ENCODE measurements around the gene SART3. TPM values are rescaled to one million over a fixed set of nuclear protein-coding genes. Genes with fewer than 3 reads are reported as not detected.

Gene SART3
- total RNA-seq, 1 experiment from 2014 or later: 89.4 TPM

DNA sequence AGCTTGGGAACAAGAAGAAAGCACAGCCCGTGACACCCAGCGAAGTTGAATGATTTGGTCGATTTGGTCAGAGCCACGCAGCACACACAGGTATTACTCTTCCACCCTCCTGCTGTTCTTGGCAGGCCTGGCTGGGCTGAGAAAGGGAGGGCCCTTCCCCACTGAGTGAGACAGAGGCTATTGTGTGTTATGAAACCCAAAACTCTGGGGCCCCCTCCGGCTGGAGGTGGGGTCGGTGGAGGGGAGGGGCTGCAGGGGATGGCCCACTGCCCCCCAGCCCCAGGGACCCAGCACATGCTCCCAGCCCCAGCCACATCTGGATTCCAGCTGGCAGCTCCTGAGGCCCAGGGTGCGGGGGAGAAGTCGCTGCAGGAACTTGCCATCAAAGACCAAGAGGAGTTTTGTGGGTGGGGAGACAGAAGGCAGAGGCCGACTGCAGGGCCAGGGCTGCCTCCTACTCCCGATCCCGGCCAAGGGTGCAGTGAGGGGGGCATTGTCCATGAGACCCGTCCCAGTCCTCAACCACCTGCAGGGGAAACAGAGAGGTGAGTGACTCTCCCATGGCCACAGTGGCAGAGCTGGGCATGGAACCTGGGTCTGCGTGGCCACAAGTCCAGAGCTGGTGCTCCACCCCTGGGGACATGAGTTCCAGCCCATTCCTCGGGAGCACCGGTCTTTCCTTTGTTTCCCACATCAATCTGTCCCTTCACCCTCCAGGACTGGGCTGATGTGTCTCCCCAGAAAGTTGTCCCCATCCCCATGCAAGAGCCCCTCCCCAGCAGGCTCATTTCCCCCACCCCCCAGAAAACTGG lies 28.3 kb upstream of the SART3 start:
- H3K4ac ChIP-seq (ENCODE audit: low read depth, low read length): no peak overlapping the region
- Mint-ChIP-seq H3K27ac (peak overlapping the region; percentile 53 to 82 (median 79); a peak in 5 of 7 replicates), H3K27me3 (ENCODE audit: low read depth) (no peaks in the 10 kb centered on the region), H3K9me3 (no peaks in the 10 kb centered on the region), H3K4me1 (peaks cover 12 to 27% of the 10 kb centered on the region in 2 experiments), H3K36me3 (ENCODE audit: insufficient read depth in 1 of 3, low read depth in 3 of 3) (no peaks in the 10 kb centered on the region), H3K4me3 (peak overlapping the region in 1 of 2 experiments; percentile 40; a peak in 1 of 5 replicates)
- H2BK120ac ChIP-seq (ENCODE audit: low read depth, low read length, poor library complexity, severe bottlenecking): no peak overlapping the region
- no peak overlapping the region for H4K91ac ChIP-seq (ENCODE audit: insufficient read length, low read depth, low read length)
- no peak overlapping the region for H2BK12ac ChIP-seq (ENCODE audit: insufficient read length, low read depth, low read length)
- no peak overlapping the region for H2BK15ac ChIP-seq (ENCODE audit: low read depth, low read length)
- H2BK20ac ChIP-seq (ENCODE audit: low read depth, low read length, poor library complexity, severe bottlenecking): no peak overlapping the region
- H4K5ac ChIP-seq (ENCODE audit: insufficient read length, low read depth, low read length): no peak overlapping the region
- no peaks in the 10 kb centered on the region for H3K9me3 ChIP-seq (ENCODE audit: control insufficient read depth, low read depth, low read length)
- H3K79me2 ChIP-seq (ENCODE audit: insufficient read depth, low read length): no peaks in the 10 kb centered on the region
- H3K27me3 ChIP-seq (ENCODE audit: insufficient read depth, low read length): no peaks in the 10 kb centered on the region
- H3K23ac ChIP-seq (ENCODE audit: insufficient read length, low read depth, low read length): no peak overlapping the region
- no peak overlapping the region for H3K56ac ChIP-seq (ENCODE audit: insufficient read length, low read depth, low read length)
- H3K4me2 ChIP-seq (ENCODE audit: insufficient read depth, insufficient read length, low read length): no peak overlapping the region
- peak overlapping the region; percentile 67; the same call in 1 of the 2 replicates for H3K14ac ChIP-seq (ENCODE audit: insufficient read depth, low read length)
- TF ChIP-seq, protein P1, sequence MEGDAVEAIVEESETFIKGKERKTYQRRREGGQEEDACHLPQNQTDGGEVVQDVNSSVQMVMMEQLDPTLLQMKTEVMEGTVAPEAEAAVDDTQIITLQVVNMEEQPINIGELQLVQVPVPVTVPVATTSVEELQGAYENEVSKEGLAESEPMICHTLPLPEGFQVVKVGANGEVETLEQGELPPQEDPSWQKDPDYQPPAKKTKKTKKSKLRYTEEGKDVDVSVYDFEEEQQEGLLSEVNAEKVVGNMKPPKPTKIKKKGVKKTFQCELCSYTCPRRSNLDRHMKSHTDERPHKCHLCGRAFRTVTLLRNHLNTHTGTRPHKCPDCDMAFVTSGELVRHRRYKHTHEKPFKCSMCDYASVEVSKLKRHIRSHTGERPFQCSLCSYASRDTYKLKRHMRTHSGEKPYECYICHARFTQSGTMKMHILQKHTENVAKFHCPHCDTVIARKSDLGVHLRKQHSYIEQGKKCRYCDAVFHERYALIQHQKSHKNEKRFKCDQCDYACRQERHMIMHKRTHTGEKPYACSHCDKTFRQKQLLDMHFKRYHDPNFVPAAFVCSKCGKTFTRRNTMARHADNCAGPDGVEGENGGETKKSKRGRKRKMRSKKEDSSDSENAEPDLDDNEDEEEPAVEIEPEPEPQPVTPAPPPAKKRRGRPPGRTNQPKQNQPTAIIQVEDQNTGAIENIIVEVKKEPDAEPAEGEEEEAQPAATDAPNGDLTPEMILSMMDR (conservative IDR thresholded peaks at IDR 0.05): no peak
- no peak overlapping the region for H3T11ph ChIP-seq (ENCODE audit: low read length)
- no peaks in the 10 kb centered on the region for H3K79me1 ChIP-seq (ENCODE audit: insufficient read depth, low read depth, low read length, poor library complexity, severe bottlenecking)
- no peak overlapping the region for H2AK5ac ChIP-seq (ENCODE audit: insufficient read length, low read length)
- H4K8ac ChIP-seq (replicated peaks; ENCODE audit: insufficient read length, low read depth, low read length): no peak overlapping the region
- H3K9ac ChIP-seq (ENCODE audit: extremely low read depth, insufficient read length, low read length): no peak overlapping the region
- H3K4me1 ChIP-seq (ENCODE audit: insufficient read depth, low read length): no peaks in the 10 kb centered on the region
- H2AFZ ChIP-seq (ENCODE audit: low read length): no peak overlapping the region
- WGBS (ENCODE audit: extremely low coverage, insufficient read length, low lambda C conversion rate): no CpG with 5 or more reads among the region's 15 CpGs
- no peak for DNase-seq
- no peaks in the 10 kb centered on the region for H4K20me1 ChIP-seq (ENCODE audit: control insufficient read depth, insufficient read depth, insufficient read length)
- H3K23me2 ChIP-seq (ENCODE audit: insufficient read length, low read depth, low read length, poor library complexity, severe bottlenecking): no peaks in the 10 kb centered on the region
- H3K27ac ChIP-seq (ENCODE audit: insufficient read length, low read depth, low read length): no peak overlapping the region
- H2BK5ac ChIP-seq (ENCODE audit: insufficient read length, low read length): no peak overlapping the region
- H3K18ac ChIP-seq (ENCODE audit: insufficient read length, low read depth, low read length): no peak overlapping the region

All from H9 (cell line).